T47D (cell line): ENCODE results near the gene ABCA2.

Source experiments
- DNase-seq, 2 experiments: peaks; one replicate each; pipeline versions ENCODE4 v3.0.0 to v3.0.0-alpha.2; 2011 to 2012; ENCODE audit warnings: low read depth in 1 of 2, low spot score in 1 of 2
- JUND ChIP-seq: IDR thresholded peaks from 2 replicates; pipeline ENCODE4 v1.6.1; 2012; ENCODE audit warnings: low read depth
- in situ Hi-C: cut with HindIII; loops from 2 replicates; pipeline ENCODE4 v1.10.0; 2016; ENCODE audit warnings: low sequenced_read_pairs, low pct_unique_long_range_greater_than_20kb

Gene ABCA2

GRCh38 chr9:136969774-136970173 is 58.3 kb downstream of the ABCA2 start:
- no peak for TF ChIP-seq JUND
- no peak for DNase-seq
- in situ Hi-C loops, result no loop called here

- in situ Hi-C loops, result no loop called here
- TF ChIP-seq JUND, result no peak
- no peak for DNase-seq
Measured at GRCh38 chr9:136969150-136969549, 58.9 kb downstream of the ABCA2 start.

GRCh38 chr9:136968333-136969127 is 59.5 kb downstream of the ABCA2 start:
- no peak for DNase-seq
- in situ Hi-C loops, result no loop called here
- TF ChIP-seq JUND, result no peak

GRCh38 chr9:136965771-136966484 is 62.1 kb downstream of the ABCA2 start:
- in situ Hi-C loops, result no loop called here
- DNase-seq, result no peak
- no peak for TF ChIP-seq JUND

GRCh38 chr9:136964833-136965422 is 63.1 kb downstream of the ABCA2 start:
- in situ Hi-C loops, result no loop called here
- TF ChIP-seq JUND, result no peak
- no peak for DNase-seq

GRCh38 chr9:136964171-136964689 is 63.8 kb downstream of the ABCA2 start:
- DNase-seq, result no peak
- TF ChIP-seq JUND, result no peak
- in situ Hi-C loops, result no loop called here

- DNase-seq, result no peak
- TF ChIP-seq JUND, result no peak
- in situ Hi-C loops, result no loop called here
Measured at GRCh38 chr9:136963751-136964150, 64.3 kb downstream of the ABCA2 start.

- in situ Hi-C loops, result no loop called here
- DNase-seq, result no peak
- no peak for TF ChIP-seq JUND
Measured at GRCh38 chr9:136963341-136963740, 64.7 kb downstream of the ABCA2 start.

GRCh38 chr9:136962701-136963248 is 65.3 kb downstream of the ABCA2 start:
- in situ Hi-C loops, result no loop called here
- no peak for DNase-seq
- TF ChIP-seq JUND, result no peak

GRCh38 chr9:136962163-136962562 is 65.9 kb downstream of the ABCA2 start:
- in situ Hi-C loops, result no loop called here
- no peak for TF ChIP-seq JUND
- DNase-seq, result no peak

GRCh38 chr9:136961279-136962065 is 66.6 kb downstream of the ABCA2 start:
- DNase-seq, result no peak
- in situ Hi-C loops, result no loop called here
- no peak for TF ChIP-seq JUND

GRCh38 chr9:136960938-136961275 is 67.1 kb downstream of the ABCA2 start:
- DNase-seq, result no peak
- no peak for TF ChIP-seq JUND
- in situ Hi-C loops, result no loop called here
